ENCODE data around the gene NACC1.

NACC1 gene

DNA sequence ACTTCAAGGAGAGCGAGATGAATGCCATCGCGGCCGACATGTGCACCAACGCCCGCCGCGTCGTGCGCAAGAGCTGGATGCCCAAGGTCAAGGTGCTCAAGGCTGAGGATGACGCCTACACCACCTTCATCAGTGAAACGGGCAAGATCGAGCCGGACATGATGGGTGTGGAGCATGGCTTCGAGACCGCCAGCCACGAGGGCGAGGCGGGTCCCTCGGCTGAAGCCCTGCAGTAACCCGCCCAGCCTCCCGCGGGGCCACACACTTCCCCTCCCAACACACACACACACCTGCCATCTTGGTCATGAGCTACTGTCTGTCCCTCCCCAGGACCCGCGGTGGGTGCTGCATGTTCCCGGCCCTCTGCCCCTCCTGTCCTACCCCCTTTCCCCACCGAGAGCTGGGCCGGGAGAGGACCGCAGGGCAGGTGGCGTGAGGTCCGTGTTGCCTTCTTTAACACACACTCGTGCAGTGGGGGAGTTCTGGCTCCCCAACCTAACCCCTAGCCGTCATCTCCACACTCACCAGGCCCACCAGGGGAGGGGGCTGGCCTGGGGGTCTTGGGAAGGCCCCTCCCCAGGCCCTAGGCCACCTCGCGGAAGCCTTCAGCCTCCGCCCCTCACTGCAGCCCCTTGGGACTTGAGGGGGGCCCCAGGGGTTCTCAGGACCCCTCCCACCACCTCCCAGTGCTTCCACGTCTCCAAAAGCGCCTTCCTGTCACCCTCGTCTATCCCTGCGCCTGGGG is 20.3 kb downstream of the NACC1 start:
- no peak for DNase-seq

DNA sequence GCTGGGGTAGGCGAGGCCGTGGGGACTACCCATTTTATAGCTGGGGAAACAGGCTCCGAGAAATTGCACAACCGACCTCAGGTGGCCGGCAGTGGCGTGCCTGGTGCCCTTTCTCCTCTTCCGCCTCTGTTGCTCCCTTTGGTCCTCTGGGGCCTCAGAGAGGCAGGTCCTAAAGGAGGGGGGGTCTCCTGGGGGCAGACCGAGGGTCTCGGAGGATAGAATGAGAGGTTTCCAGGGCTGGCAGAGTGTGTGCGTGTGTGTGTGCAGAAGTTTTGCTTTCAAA is 20.8 kb downstream of the NACC1 start:
- no peak for DNase-seq

DNA sequence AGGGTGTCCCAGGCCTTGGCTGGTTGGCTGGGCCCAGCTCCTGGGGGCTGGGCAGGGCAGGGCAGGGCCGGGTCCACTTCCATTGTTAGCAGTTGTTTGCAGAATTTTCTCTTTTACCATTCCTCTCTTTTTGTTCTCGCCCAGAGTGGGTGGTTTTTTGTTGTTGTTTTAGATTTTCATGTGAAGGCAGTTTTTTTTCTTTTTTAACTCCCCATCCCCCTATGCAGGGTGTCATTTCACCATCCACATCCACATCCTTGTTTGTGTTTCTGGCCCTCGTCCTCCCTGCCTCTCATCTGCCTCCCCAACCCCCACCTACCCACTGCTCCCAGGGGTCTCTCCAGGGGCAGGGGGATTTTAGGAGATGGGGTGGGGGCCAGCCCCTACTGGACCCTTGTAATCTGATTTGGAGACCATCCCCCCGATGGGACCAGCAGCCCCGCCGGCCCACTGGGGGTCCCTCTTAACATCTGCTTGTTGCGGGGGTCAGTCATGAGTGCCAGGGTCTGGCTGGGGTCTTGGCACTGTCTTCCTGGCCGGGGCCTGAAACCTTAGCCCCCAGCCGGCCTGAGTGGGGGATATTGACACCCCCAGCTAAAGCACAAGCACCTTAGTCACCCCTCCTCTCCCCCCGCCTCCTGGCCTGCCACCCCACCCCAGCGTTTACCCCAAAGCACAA is 21.7 kb downstream of the NACC1 start:
- DNase-seq: no peak

DNA sequence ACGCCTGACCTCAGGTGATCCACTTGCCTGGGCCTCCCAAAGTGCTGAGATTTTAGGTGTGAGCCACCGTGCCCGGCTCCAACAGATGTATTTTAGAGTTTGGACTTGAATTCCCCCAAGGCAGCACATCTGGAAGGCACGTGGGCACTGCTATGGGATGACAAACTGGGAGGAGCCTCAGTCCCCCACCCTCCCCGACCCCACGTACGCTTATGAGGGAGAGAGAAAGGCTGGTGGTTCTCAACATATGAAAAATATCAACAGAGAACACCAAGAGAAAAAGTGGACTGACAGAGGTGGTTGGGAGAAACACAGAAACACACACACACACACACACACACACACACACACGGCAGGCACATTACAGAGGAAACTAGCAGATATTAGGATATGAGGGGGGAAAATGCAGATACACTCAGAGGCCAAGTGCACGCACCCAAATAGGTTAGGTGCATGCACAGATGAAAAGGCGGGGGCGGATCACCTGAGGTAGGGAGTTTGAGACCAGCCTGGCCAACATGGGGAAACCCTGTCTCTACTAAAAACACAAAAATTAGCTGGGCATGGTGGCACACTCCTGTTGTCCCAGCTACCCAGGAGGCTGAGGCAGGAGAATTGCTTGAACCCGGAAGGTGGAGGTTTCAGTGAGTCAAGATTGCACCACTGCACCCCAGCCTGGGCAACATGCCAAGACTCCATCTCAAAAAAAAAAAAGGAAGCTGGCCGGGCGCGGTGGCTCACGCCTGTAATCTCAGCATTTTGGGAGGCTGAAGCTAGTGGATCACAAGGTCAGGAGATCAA is 28.9 kb downstream of the NACC1 start:
- no peak for DNase-seq

DNA sequence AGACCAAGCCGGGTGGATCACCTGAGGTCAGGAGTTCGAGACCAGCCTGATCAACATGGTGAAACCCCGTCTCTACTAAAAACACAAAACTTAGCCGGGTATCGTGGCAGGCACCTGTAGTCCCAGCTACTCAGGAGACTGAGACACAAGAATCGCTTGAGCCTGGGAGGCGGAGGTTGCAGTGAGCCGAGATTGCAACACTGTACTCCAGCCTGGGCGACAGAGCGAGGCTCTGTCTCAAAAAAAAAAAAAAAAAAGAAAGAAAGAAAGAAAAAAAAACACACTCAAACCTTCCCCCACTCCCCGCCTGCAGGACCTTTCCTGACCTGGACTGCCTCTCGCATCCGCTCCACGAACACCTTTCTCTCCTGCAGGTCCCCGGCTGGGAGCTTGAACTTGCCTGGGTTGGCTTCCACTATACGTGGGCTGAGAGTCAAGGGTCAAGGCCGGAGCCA is 31.1 kb downstream of the NACC1 start:
- peak in 2 of 56 donors; percentile 30 to 39 for DNase-seq

DNA sequence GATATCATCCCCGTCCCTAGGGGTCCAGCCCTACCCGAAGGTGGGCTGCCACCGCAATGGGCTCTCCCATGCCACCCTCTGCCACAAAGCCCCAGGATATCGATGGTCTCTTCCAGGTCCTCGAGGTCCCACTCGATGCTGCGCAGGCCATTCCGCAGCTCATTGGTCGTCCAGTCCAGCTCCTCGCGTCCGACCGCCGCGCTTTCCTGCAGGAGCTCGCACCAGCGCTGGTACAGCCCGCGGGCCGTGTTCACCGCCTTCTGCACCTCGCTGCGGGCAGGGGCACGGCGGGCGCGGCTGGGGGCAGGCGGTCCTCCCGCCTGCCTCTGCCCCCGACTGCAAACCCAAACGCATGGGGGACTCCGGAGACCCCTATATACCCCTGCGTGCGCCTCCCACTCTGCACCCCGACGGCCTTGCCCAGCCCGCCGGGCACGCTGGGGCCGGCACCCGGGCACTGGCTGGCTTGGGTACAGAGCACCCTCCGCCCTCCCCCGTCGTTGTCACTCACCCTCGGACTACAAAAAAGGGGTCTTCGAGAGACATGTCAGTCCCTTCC is 31.6 kb downstream of the NACC1 start:
- DNase-seq: peak in 15 of 56 donors; percentile 32 to 64 (median 48)

DNA sequence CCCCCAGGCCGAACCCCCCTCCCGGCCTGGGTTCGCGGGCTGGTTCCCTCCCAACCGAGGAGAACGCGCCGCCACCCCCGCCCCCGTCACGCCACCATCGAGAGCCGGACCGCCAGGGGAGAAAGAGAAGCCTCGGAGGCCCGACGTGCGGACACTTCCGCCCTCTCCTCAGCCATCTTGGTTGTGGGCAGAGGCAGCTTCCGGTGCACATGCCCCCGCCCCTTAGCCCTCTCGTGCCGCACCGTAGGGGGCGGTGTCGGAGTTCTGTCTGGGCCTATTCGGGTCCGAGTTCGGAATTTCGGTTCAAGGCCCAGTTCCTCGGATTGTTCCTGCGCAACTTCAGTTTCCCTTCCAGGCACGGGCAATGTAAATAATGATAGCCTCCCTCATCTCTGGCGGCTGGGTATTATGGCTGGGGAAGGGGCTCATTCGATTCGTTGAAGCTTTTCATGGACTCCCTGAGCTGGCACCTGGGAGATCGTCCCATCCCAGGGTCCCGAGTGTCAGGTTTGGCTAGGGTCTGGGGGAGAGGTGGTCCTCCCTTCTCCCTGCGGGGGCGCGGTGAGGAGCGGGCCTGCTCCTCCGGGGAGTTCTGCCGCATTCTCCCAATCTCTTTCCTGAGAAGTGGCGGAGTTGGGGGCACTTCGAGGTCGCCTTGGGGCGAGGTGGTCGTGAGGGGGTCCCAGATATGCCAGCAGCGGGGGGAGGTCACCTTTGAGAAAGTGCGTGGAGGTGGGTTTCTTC is 32.3 kb downstream of the NACC1 start, which contains the start of the genes IER2 and STX10:
Gene IER2, plus strand, starts transcription at position 225 of the 744 bp plus-strand sequence. CDS start 2,776 bp downstream, outside the sequence.
Gene STX10, minus strand, starts transcription at position 189 of the 744 bp plus-strand sequence. CDS start 202 bp downstream, outside the sequence.
- DNase-seq: peak; percentile 72 to 98 (median 94)

DNA sequence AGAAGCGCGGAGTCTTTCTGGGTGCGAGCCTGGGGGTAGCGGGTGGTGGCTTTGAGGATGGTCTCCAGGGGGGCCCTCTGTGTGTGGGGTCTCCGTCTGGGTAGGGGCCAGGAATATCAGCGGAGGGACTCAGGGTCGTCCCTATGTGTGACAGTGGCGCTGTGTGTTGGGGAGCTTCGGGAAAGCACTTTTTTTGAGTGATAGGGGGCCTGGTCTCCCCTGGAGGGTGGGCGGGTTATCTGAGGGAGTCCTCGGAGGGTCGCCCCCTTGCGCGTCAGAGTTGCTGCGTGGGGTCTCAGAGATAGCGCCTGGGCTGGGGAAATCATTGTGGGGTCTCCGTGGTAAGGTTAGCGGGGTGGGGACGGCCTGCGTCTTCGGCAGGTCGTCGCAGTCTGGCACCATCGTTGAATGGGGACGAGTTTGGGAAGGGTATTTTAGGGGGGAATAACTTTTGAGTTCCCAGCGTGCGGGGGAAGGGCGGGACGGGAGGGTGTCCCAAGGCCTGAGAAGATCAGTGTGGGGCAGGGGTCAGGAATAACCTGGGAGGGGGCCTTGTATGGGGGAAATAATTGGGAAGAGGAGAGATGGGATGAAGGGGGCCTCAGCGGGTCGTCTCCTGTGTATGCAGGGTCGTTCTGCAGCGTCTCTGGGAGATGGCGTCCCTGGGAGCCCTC is 33.0 kb downstream of the NACC1 start:
- peak in 8 of 56 donors; percentile 35 to 60 (median 43) for DNase-seq

DNA sequence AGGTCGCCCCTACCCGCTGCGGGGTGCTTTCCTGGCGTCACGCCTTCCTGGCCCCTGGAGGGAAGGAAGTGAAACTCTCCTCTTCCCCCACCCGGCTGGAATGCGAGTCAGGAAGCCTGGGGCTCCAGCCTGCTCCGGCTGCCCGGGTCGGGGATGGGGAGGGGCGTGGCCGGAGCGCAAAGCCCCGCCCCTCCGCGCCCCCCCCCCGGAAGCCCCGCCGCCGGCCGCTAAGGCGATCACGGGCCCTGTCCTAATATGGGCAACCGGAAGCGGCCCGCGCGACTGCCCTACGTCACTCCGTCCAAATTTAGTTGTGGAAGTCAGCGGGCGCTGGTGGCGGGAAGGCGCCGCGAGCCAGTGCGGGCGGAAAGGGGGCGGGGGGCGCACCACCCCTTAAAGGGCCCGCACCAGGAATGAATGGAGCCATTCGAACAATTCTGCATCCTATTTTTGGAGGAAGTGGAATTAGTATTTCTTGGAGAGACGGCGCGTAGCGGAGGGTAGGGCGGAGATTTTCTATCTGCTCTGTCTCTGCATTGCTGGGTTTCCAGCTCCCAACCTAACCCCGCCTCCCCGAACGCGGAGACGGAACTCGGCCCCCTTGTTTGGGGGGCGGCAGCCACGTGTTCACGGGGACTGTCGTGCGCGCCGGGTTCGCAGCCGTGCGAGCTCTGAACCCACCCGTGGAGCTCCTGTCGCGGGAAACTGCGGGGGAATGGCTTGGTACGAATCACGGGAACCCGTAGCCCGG is 33.7 kb downstream of the NACC1 start:
- peak; percentile 61 to 99 (median 95) for DNase-seq

DNA sequence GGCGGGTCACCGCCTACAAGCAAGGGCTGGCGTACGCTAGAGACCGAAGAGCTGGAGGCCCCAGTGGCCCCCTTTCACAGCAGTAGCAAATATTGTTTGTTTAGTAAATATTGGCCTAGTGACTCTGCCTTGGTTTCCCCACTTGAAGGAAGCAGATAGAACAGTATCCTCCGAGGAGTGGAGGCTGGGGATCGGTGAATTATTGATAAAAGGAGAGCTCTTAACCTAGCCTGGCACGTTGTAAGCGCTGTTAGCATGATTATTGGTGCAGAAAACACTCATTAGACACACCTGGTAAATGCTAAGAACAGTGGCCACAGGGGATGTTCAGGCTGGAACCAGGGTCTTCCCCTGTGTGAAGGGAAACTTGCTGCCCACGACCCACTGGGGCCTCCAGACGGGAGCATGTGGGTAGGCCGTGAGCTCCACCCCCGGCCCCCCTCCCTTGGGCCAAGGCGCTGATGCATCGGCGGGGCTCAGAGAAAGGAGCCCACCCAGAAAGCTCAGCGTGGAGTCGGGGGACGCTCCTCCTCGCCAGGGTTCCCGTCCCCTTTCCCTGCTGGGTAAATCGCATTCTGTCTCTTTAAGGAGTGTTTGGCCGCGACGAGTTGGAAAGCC is 34.4 kb downstream of the NACC1 start:
- peak in 1 of 56 donors; percentile 71 for DNase-seq

DNA sequence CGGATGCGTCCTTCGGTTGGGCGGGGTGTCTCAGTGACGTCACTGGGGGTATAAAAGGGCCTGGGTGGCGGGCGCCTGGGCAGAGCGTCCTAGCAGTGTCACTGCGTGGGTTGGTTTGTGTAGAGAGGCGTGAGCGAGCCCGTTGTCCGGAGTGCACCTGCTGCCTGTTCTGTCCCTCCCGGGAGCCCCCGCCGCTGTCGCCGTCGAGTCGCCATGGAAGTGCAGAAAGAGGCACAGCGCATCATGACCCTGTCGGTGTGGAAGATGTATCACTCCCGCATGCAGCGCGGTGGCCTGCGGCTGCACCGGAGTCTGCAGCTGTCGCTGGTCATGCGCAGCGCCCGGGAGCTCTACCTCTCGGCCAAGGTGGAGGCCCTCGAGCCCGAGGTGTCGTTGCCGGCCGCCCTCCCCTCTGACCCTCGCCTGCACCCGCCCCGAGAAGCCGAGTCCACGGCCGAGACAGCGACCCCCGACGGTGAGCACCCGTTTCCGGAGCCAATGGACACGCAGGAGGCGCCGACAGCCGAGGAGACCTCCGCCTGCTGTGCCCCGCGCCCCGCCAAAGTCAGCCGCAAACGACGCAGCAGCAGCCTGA is 35.0 kb downstream of the NACC1 start:
- DNase-seq: peak in 55 of 56 donors; percentile 66 to 97 (median 90)

DNA sequence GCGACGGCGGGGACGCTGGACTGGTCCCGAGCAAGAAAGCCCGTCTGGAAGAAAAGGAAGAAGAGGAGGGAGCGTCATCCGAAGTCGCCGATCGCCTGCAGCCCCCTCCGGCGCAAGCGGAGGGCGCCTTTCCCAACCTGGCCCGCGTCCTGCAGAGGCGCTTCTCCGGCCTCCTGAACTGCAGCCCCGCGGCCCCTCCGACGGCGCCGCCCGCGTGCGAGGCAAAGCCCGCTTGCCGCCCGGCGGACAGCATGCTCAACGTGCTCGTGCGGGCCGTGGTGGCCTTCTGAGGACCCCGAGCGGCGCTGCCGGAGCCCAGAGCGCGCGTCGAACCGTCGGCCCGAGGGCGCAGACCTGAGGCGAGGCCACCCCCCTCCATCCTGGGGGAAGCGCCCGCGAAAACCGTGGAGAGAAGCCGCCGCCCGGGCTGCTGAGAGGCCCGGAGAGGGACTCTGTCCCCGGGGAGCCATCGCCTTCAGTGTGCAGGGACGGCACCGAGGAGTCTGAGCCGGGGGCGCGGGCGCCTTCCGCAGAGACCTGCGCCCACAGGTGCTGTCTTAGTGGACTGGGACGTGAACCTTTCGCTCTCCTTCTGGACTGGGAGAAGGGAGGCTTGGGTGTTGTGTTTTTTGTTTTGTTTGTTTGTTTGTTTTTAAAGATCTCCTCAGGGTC is 35.6 kb downstream of the NACC1 start:
- DNase-seq: peak in 3 of 56 donors; percentile 32 to 42 (median 38)

DNA sequence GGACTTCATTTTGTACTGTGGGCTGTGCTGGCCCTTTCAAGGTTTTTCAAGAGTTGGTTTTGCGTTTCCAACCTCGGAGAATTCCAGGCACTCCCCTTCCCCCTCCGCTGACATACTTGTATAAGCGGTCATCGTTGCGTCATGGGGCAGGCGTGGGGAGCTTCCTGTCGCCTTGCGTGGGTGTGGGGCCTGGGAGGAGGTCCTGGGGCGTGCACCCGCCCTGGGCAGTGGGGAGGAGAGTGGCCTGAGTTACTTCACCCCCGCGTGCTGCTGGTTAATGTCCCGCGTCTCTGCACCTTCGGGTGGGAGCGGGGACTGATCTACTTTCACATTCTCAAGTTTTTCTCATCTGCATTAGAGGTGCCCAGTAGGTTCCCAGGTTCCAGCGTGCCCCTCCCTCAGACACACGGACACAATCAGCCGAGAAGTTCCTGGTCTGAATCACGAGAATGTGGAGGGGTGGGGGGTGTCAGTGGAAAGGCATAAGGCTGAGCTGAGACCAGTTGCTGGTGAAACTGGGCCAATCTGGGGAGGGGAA is 36.2 kb downstream of the NACC1 start:
- DNase-seq: peak in 29 of 56 donors; percentile 5 to 68 (median 32)

DNA sequence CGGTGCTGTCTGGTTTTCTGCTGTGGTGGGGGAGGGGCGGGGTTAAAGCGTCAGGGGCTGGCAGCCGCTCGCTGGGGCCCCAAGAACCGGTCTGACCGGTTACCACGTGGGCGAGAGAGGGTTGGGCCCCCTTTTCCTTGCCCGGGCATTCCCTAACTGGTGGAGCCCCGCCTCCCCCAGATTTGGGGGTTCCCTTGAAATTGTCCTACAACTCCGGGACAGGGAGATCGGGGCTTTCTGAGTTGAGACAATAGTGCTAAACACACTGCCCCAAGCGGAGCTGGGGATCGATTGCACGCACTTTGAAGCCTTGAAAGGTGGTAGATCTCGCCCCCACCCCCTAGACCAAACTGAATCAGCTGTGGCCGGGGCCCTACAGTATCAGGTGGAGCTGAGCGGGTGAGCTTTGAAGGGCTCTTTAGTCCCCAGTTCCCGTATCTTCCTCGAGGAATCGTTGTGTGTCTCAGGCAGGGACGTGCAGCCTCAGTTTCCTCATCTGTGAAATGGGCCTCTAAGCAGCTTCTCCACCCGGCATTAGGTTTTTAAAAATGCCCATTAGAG is 36.9 kb downstream of the NACC1 start:
- peak in 17 of 56 donors; percentile 7 to 60 (median 34) for DNase-seq

DNA sequence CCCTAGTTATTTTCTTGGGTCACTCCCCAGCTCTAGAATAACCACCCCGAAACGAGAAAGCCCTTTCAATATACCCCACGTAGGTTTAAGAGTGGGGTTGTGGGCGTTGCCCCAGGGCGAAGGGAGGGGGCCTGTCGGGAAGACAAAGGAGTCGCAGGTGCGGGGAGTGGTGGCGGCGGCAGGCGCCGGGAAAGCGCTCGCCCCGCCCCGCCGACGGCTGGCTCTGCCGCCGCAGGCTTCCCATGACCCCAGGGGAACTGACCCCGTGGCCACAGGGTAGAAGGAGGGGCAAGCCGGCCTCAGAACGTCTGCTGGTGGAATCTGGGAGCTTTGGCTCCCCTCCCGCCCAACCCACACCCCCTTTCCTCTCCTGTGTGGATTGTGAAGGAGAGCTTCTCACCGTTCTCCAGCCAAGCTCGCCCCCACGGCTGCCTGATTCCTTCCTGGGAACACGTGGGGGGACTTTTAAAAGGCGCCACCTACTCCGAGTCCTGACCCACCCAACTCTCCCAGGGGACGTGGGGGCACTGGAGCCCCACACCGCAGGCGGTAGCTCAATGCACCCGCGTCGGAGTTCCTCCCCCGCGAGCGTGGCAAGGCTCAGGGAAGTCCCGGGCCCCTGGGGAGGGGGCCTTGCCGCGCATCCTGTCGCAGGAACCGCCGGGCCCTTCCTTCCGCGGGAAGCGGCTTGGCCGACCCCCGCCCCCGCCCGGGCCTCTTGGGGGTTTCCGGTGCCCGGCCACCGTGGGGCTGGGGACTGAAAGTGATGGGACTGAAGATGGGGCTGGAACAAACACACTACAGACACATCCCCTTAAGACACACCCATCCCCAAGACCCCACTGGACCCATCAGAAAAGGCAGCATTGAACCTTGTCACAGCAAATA is 37.7 kb downstream of the NACC1 start:
- peak in 24 of 56 donors; percentile 9 to 60 (median 32) for DNase-seq

DNA sequence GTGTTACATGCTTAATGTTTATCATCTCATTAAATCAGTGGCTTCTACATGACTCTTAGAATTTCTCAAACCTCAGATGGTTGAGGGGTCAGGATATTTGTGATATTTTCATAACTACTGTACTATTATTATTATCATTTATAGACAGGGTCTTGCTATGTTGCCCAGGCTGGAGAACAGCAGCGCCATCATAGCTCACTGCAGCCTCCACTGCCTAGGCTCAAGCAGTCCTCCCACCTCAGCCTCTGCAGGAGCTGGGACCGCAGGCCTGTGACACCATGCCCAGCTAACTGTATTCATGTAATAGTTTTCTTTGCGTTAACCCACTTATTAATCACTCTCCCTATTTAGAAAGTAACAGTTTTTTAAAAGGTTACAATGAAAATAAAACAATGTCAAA is 41.6 kb downstream of the NACC1 start:
- no peak for DNase-seq
